ENCODE data around the gene RGS13.
"Not testable (repeated sequence)": the region's sequence is repeated elsewhere in the genome, so short reads cannot be mapped to it uniquely, and the experiment has no call there.

Gene RGS13

DNA sequence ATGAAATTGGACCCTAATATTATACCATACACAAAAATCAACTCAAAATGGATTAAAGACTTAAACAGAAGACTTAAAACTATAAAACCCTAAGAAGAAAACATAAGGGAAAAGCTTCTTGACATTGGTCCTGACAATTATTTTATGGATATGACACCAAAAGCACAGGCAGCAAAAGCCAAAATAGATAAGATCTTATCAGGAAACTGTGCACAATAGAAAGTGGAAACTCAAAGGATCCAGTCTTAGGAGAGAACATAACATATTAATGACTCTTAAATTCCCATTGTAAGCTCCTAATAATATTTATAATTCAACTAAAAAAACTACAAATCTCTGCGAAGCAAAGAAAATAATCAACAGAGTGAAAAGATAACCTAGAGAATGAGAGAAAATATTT is 39.8 kb downstream of the RGS13 start:
- DNase-seq (ENCODE audit: low spot score in 2 of 2), result no peak
- no peaks in the 10 kb centered on the region for H3K9me3 ChIP-seq
- H3K36me3 ChIP-seq (replicated peaks), result no peaks in the 10 kb centered on the region
- H3K27me3 ChIP-seq (ENCODE audit: low read depth), result no peaks in the 10 kb centered on the region
- peaks cover 4% of the 10 kb centered on the region; the same call in 1 of the 2 replicates for H3K4me1 ChIP-seq
- H3K4me3 ChIP-seq, result no peak overlapping the region
- in situ Hi-C loops (cut with MboI; ENCODE audit: low sequenced_read_pairs), result no loop called here

DNA sequence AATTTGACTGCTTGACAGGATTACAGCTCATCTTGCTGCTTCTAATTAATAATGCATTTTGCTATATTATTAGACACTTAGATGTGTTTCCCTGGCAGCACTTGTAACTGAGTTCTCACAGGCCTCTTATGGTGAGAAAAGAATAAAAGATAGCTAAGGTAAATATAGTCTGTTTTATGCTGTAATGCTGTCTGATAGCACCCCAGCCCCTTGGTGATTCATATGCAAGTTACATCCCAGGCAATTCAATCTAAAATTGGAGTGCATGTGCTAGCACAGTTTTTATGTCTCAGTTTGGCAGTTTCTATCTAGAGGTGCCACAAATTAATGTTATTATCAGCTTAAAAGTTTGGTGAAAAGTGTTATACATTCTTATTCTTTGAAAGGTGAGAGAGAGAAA is 42.2 kb downstream of the RGS13 start:
- Histone ChIP-seq H3K9me3 (no peaks in the 10 kb centered on the region), H3K27me3 (ENCODE audit: low read depth) (no peaks in the 10 kb centered on the region), H3K4me3 (no peak overlapping the region), H3K4me1 (peaks cover 4% of the 10 kb centered on the region; the same call in 1 of the 2 replicates), H3K36me3 (replicated peaks) (no peaks in the 10 kb centered on the region)
- DNase-seq (ENCODE audit: low spot score in 2 of 2), result no peak
- in situ Hi-C loops (cut with MboI; ENCODE audit: low sequenced_read_pairs), result no loop called here

DNA sequence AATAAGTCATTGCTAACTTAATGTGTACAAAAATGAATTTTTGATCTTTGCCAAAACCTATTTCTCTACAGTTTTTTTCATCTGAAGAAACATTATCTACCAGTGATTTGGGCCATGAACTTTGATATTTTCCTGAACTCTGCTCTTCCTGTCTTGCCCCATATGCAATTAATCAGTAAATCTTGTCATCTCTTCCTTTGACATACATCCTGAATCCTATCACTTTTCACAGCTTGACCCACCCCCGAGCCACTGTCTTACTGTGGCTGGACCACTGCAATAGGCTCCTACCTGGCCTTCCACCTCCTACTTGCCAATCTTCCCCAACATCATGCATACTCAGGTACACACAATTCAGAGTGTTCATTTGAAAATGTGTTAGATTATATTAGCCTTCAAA is 46.4 kb downstream of the RGS13 start:
- H3K4me3 ChIP-seq, result no peak overlapping the region
- in situ Hi-C loops (cut with MboI; ENCODE audit: low sequenced_read_pairs), result no loop called here
- H3K27me3 ChIP-seq (ENCODE audit: low read depth), result no peaks in the 10 kb centered on the region
- peaks cover 4% of the 10 kb centered on the region; the same call in 1 of the 2 replicates for H3K4me1 ChIP-seq
- no peak for DNase-seq (ENCODE audit: low spot score in 2 of 2)
- H3K36me3 ChIP-seq (replicated peaks), result no peaks in the 10 kb centered on the region
- H3K9me3 ChIP-seq, result no peaks in the 10 kb centered on the region

DNA sequence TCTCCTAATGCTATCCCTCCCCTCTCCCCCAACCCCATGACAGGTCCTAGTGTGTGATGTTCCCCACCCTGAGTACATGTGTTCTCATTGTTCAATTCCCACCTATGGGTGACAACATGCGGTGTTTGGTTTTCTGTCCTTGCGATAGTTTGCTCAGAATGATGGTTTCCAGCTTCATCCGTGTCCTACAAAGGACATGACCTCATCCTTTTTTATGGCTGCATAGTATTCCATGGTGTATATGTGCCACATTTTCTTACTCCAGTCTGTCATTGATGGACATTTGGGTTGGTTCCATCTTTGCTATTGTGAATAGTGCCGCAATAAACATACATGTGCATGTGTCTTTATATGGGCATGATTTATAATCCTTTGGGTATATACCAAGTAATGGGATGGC is 47.1 kb downstream of the RGS13 start:
- DNase-seq (ENCODE audit: low spot score in 2 of 2); H3K27me3 ChIP-seq (ENCODE audit: low read depth); H3K9me3 ChIP-seq; in situ Hi-C loops (cut with MboI; ENCODE audit: low sequenced_read_pairs); H3K4me3 ChIP-seq; H3K4me1 ChIP-seq; H3K36me3 ChIP-seq (replicated peaks): not testable (repeated sequence)

DNA sequence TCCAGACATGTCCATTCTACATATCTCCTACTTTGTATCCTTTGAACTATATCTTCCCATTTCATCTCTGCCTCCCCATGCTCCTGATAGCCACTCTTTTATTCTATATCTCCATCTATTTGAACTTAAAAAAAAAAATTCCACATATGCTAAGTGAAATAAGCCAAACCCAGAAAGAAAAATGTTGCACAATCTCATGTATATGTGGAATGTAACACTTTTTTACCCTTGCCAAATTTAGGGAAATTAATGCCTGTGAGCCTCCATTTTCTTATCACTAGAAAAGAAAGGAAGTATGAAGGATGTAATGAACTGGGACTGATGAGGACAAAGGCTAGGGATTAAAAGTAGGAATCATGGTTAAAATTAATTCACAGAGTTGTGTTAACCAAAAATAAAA is 53.5 kb downstream of the RGS13 start:
- Histone ChIP-seq H3K4me1 (no peaks in the 10 kb centered on the region; the same call in 1 of the 2 replicates), H3K36me3 (replicated peaks) (no peaks in the 10 kb centered on the region), H3K9me3 (0 out of 2 replicates have a peak, but pooled peaks cover 2% of the 10 kb centered on the region), H3K27me3 (ENCODE audit: low read depth) (no peaks in the 10 kb centered on the region), H3K4me3 (no peak overlapping the region)
- DNase-seq (ENCODE audit: low spot score in 2 of 2), result no peak
- in situ Hi-C loops (cut with MboI; ENCODE audit: low sequenced_read_pairs), result no loop called here

DNA sequence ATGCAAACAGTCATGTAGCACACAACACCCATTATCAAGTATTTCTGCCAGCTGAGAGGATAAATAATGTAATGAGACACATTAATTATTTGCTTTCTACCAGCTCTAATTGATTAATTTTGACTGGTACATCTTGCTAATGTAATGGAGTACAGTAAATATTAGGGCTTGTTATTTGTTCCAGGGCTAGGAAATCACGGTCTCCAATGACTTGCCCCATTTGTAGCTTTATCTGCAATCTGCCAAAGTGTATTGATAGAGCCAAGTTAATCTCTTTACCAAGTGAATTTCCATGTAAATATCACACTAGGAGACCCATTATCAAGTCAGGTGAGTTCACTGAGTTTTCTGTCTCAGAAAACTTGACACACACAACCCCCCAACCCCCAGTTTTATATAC is 55.1 kb downstream of the RGS13 start:
- no peak for DNase-seq (ENCODE audit: low spot score in 2 of 2)
- no peaks in the 10 kb centered on the region for H3K36me3 ChIP-seq (replicated peaks)
- H3K4me1 ChIP-seq, result no peaks in the 10 kb centered on the region; the same call in 1 of the 2 replicates
- no peak overlapping the region for H3K4me3 ChIP-seq
- no peaks in the 10 kb centered on the region for H3K27me3 ChIP-seq (ENCODE audit: low read depth)
- in situ Hi-C loops (cut with MboI; ENCODE audit: low sequenced_read_pairs), result no loop called here
- H3K9me3 ChIP-seq, result 0 out of 2 replicates have a peak, but pooled peaks cover 2% of the 10 kb centered on the region

DNA sequence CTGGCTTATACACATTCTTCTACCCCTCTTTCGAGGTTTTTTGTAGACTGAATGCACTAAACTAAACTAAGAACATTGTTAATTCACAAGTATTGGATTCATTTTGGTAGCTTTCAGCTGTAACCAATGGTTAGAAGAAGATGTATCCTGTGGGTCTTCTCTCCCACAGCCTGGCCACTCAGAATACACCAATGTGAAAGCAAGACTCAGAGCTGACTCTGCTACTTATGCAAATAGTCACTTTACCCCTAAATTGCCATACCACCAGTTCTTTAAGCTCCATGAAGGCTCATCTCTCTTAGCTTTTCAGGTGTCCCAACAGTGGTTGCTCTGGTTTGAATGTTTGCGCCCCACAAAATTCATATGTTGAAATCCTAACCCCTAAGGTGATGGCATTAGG is 60.1 kb downstream of the RGS13 start:
- Histone ChIP-seq H3K27me3 (ENCODE audit: low read depth) (no peaks in the 10 kb centered on the region), H3K36me3 (replicated peaks) (no peaks in the 10 kb centered on the region), H3K4me1 (no peaks in the 10 kb centered on the region), H3K9me3 (0 out of 2 replicates have a peak, but pooled peaks cover 2% of the 10 kb centered on the region), H3K4me3 (no peak overlapping the region)
- DNase-seq (ENCODE audit: low spot score in 2 of 2), result no peak
- in situ Hi-C loops (cut with MboI; ENCODE audit: low sequenced_read_pairs), result no loop called here

DNA sequence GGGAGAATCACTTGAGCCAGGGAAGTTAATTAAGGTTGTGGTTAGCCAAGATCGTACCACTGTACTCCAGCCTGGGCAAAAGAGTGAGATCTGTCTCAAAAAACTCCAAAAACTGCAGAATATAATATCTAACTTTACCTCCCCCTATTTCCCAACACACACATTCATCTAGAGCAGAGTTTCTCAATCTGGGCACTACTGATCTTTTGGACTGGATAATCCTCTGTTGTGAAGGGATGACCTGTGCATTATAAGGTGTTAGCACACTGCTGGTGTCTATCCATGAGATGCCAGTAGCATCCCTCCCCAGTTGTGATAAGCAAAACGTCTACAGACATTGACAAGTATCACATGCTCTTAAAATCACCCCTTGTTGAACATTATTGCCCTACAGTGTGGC is 61.8 kb downstream of the RGS13 start:
- H3K36me3 ChIP-seq (replicated peaks), result no peaks in the 10 kb centered on the region
- no peak for DNase-seq (ENCODE audit: low spot score in 2 of 2)
- H3K9me3 ChIP-seq, result 0 out of 2 replicates have a peak, but pooled peaks cover 1% of the 10 kb centered on the region
- H3K27me3 ChIP-seq (ENCODE audit: low read depth), result no peaks in the 10 kb centered on the region
- in situ Hi-C loops (cut with MboI; ENCODE audit: low sequenced_read_pairs), result no loop called here
- no peak overlapping the region for H3K4me3 ChIP-seq
- H3K4me1 ChIP-seq, result peaks cover 3% of the 10 kb centered on the region; the same call in 1 of the 2 replicates

DNA sequence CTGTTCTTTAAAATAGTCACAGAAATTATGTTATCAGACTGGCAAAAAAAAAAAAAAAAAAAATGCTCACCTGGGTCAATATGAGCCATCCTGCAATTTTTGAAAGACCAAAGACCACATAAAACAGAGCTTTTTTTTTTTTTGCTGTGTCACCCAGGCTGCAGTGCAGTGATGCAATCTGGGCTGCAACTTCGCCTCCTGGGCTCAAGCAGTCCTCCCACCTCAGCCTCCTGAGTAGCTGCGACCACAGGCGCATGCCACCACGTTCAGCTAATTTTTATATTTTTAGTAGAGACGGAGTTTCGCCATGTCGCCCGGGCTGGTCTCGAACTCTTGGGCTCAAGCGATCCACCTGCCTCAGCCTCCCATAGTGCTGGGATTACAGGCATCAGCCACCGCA is 62.8 kb downstream of the RGS13 start:
- in situ Hi-C loops (cut with MboI; ENCODE audit: low sequenced_read_pairs), result no loop called here
- peaks cover 3% of the 10 kb centered on the region; the same call in 1 of the 2 replicates for H3K4me1 ChIP-seq
- DNase-seq (ENCODE audit: low spot score in 2 of 2), result no peak
- no peaks in the 10 kb centered on the region for H3K9me3 ChIP-seq
- H3K4me3 ChIP-seq, result no peak overlapping the region
- H3K27me3 ChIP-seq (ENCODE audit: low read depth), result no peaks in the 10 kb centered on the region
- no peaks in the 10 kb centered on the region for H3K36me3 ChIP-seq (replicated peaks)

DNA sequence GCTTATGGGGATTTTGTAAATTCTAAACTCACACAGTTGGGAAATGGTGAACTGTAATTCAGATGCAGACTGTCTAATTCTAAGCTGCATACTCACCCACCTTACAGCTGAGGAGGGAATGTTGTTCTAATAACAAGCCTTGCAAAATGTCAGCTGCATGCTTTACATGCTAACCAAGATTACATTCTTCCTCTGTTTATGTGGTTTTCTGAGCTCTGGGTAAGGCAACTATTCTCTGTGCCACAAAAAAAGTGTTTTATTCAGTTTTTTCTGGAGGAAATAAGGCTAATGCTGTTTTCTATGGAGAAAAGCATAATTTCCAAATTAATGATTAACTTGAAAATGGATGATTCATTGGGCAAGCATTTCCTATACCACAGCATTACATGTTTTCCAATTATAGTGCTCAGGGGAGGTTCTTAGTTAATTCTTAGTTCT is 64.9 kb downstream of the RGS13 start:
- DNase-seq (ENCODE audit: low spot score in 2 of 2), result no peak
- Histone ChIP-seq H3K4me1 (peaks cover 3% of the 10 kb centered on the region; the same call in 1 of the 2 replicates), H3K36me3 (replicated peaks) (no peaks in the 10 kb centered on the region), H3K9me3 (no peaks in the 10 kb centered on the region), H3K27me3 (ENCODE audit: low read depth) (no peaks in the 10 kb centered on the region), H3K4me3 (no peak overlapping the region)
- in situ Hi-C loops (cut with MboI; ENCODE audit: low sequenced_read_pairs), result no loop called here

DNA sequence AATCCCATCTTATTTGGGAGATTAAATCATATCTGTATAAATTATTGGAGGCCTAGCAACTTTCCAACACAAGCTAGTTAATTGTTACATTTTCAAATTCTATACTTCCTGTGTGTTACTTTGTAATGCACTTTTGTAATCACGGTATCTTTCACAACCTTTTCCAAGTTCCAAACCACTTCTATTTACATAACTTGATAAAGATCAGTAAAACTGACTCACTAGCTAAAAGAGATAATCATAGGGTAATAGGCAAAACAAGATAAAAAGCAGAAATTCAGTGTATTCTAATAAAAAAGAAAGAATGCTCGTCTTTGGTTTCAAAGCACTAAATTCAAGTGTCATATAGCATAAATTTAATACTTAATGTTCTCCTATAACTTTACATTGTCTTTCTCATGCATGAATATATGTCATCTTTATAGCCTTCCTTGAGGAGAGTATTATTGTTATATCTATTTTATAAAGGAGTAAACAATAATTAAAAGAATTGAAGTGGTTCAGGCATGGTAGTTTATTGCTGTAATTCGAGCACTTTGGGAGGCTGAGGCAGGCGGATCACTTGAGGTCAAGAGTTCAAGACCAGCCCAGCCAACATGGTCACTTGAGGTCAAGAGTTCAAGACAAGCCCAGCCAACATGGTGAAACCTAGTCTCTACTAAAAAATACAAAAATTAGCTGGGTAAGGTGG is 66.4 kb downstream of the RGS13 start:
- no peaks in the 10 kb centered on the region for H3K36me3 ChIP-seq (replicated peaks)
- no peaks in the 10 kb centered on the region for H3K27me3 ChIP-seq (ENCODE audit: low read depth)
- no peak overlapping the region for H3K4me3 ChIP-seq
- H3K9me3 ChIP-seq, result no peaks in the 10 kb centered on the region
- H3K4me1 ChIP-seq, result peaks cover 3% of the 10 kb centered on the region; the same call in 1 of the 2 replicates
- in situ Hi-C loops (cut with MboI; ENCODE audit: low sequenced_read_pairs), result no loop called here
- no peak for DNase-seq (ENCODE audit: low spot score in 2 of 2)

DNA sequence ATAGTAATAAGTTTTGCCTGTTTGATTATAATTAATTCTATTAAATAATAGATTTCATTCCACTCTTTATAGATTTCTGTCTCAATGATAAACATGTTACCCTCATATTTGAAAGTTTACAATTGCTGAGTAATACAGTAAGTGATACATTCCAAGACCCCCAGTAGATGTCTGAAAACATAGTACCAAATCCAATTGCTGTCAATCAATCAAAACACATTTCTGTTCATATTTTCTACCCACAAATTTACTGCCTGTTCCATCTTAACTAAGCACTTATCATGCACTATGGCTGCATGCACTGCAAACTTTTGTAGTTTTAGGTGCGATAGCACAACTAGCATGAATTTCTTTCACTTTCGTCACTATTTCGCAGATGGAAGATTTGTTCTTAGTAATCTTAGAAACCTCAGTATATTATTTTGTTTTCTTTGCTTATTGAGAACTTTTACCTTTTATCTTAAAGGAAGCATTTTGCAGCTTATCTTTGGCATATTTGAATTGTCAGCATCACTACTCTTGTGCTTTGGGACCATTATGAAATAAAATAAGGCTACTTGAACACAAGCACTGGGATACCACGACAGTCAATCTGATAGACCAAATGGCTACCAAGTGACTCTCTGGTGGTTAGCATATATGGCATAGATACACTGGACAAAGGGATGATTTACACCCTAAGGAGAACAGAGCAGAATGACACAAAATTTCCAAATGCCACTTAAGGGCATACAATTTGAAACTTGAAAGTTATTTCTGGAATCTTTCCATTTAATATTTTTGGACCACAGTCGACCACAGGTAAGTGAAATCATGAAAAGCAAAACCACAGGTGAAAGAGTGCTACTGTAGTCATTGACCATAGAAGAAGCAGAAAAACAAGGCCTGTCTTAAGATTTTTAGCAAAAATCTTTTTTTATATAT is 67.6 kb downstream of the RGS13 start:
- Histone ChIP-seq H3K36me3 (replicated peaks) (no peaks in the 10 kb centered on the region), H3K9me3 (no peaks in the 10 kb centered on the region), H3K4me1 (peaks cover 3% of the 10 kb centered on the region; the same call in 1 of the 2 replicates), H3K4me3 (no peak overlapping the region), H3K27me3 (ENCODE audit: low read depth) (no peaks in the 10 kb centered on the region)
- in situ Hi-C loops (cut with MboI; ENCODE audit: low sequenced_read_pairs), result no loop called here
- no peak for DNase-seq (ENCODE audit: low spot score in 2 of 2)

DNA sequence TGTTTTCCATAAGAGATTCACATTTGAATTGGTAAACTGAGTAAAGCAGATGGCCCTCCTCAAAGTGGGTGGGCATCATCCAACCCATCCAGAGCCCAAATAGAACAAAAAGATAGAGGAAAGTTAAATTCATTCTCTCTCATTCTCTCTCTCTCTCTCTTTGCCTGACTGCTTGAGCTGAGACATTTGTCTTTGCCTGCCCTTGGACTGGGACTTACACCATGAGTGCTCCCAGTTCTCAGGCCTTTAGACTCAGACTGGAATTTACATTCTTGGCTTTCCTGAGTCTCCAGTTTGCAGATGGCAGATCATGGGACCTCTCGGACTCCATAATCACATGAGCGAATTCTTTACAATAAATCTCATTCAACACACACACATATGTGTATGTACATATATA is 69.6 kb downstream of the RGS13 start:
- Histone ChIP-seq H3K4me1 (peaks cover 3% of the 10 kb centered on the region), H3K36me3 (replicated peaks) (no peaks in the 10 kb centered on the region), H3K4me3 (no peak overlapping the region), H3K9me3 (no peaks in the 10 kb centered on the region), H3K27me3 (ENCODE audit: low read depth) (no peaks in the 10 kb centered on the region)
- no peak for DNase-seq (ENCODE audit: low spot score in 2 of 2)
- in situ Hi-C loops (cut with MboI; ENCODE audit: low sequenced_read_pairs), result no loop called here

DNA sequence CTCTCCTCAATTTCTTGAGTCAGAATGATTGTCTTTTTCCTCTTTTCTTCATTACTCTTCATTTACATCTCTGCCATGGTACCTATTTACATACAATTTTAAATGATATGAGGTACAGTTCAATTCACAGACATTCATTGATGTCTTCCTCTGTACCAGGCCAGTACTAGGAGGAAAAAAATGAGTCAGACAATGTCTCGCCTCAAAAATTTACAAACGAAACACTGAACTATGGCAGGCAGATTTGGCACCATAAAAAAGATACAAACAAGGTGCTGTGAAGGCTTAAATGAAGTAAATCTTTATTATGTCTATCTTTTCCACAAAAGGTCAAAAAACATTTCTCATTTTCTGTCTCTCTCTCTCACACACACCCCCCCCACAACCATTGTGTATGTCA is 71.0 kb downstream of the RGS13 start:
- H3K36me3 ChIP-seq (replicated peaks), result no peaks in the 10 kb centered on the region
- no peaks in the 10 kb centered on the region for H3K9me3 ChIP-seq
- H3K4me1 ChIP-seq, result peaks cover 3% of the 10 kb centered on the region
- no peak for DNase-seq (ENCODE audit: low spot score in 2 of 2)
- H3K4me3 ChIP-seq, result no peak overlapping the region
- H3K27me3 ChIP-seq (ENCODE audit: low read depth), result no peaks in the 10 kb centered on the region
- in situ Hi-C loops (cut with MboI; ENCODE audit: low sequenced_read_pairs), result no loop called here
